IMR-90 (cell line): Measurements from ENCODE around the gene TBC1D22A. TPM values are rescaled to one million over a fixed set of nuclear protein-coding genes. Genes with fewer than 3 reads are reported as not detected.
A peak's percentile ranks its signal among the peaks of the same experiment; 100 is the strongest.

Source experiments
- ATAC-seq: fragments of 200-7000 bp; cut with Tn5 transposase; 2 replicates; pipeline ENCODE4 v1.9.1; 2020; ENCODE audit warnings: low read depth, mild to moderate bottlenecking, moderate library complexity
- BruUV-seq: library from RNA; stranded (reverse); fragments of 400-500 nt; replicated peaks from 2 replicates; lab custom pipeline; 2021; lab: Mats Ljungman, UMichigan
- CTCF ChIA-PET: fragments of 300-600 bp; formaldehyde crosslinking; extraction: SDS; loops from one replicate; lab custom pipeline; 2021; ENCODE audit warnings: antibody characterized with exemption; lab: Yijun Ruan, JAX
- POLR2A ChIA-PET: fragments of 300-600 bp; sonication (Branson Sonifier 250); formaldehyde crosslinking; loops from one replicate; lab custom pipeline; 2022; ENCODE audit warnings: antibody characterized with exemption; ENCODE audit not compliant: unreplicated experiment; lab: Charles Lee
- DNase-seq: peaks from one replicate; pipeline ENCODE4 v3.0.0; 2013
- H2AFZ ChIP-seq: replicated peaks from 2 replicates; pipeline ENCODE3; 2013; ENCODE audit warnings: low read length, mild to moderate bottlenecking; ENCODE audit not compliant: poor library complexity
- H2AK5ac ChIP-seq: 2 replicates; pipeline ENCODE4 v1.6.1; 2013; ENCODE audit warnings: low read depth, low read length, inconsistent platforms
- H2AK9ac ChIP-seq: replicated peaks from 2 replicates; pipeline ENCODE3; 2013; ENCODE audit warnings: mild to moderate bottlenecking, low read depth, low read length, moderate library complexity; ENCODE audit not compliant: poor library complexity
- H2BK120ac ChIP-seq: 2 replicates; pipeline ENCODE4 v1.6.1; 2013; ENCODE audit warnings: low read depth, low read length, inconsistent platforms
- H2BK15ac ChIP-seq: 3 replicates; pipeline ENCODE4 v1.6.1; 2013; ENCODE audit warnings: low read depth, low read length, inconsistent platforms
- H2BK20ac ChIP-seq: 2 replicates; pipeline ENCODE4 v1.6.1; 2013; ENCODE audit warnings: low read depth, mild to moderate bottlenecking, inconsistent platforms, low read length, moderate library complexity
- H2BK5ac ChIP-seq: 2 replicates; pipeline ENCODE4 v1.6.1; 2013; ENCODE audit warnings: mild to moderate bottlenecking, low read depth, low read length, inconsistent platforms; ENCODE audit not compliant: poor library complexity, severe bottlenecking
- H3K14ac ChIP-seq: replicated peaks from 2 replicates; pipeline ENCODE4 v1.6.1; 2013; ENCODE audit warnings: low read depth, low read length, inconsistent platforms
- H3K18ac ChIP-seq: 2 replicates; pipeline ENCODE4 v1.6.1; 2013; ENCODE audit warnings: low read depth, low read length, control low read depth
- H3K23ac ChIP-seq: 2 replicates; pipeline ENCODE4 v1.6.1; 2013; ENCODE audit warnings: low read depth, low read length, inconsistent platforms
- H3K27ac ChIP-seq: 2 replicates; pipeline ENCODE4 v1.5.1; 2013; ENCODE audit warnings: mild to moderate bottlenecking, control low read depth, low read length; ENCODE audit not compliant: insufficient read depth
- H3K27me3 ChIP-seq: 2 replicates; pipeline ENCODE4 v1.6.1; 2013; ENCODE audit warnings: low read length; ENCODE audit not compliant: control insufficient read depth, insufficient read depth
- H3K36me3 ChIP-seq: 2 replicates; pipeline ENCODE4 v1.6.1; 2013; ENCODE audit warnings: low read length, mixed read lengths; ENCODE audit not compliant: control insufficient read depth, insufficient read depth
- H3K4ac ChIP-seq: 2 replicates; pipeline ENCODE4 v1.6.1; 2013; ENCODE audit warnings: low read depth, low read length, inconsistent platforms
- H3K4me1 ChIP-seq: 2 replicates; pipeline ENCODE4 v1.6.1; 2013; ENCODE audit warnings: low read length, mixed read lengths; ENCODE audit not compliant: control insufficient read depth, insufficient read depth
- H3K4me2 ChIP-seq: 2 replicates; pipeline ENCODE4 v1.6.1; 2013; ENCODE audit warnings: low read depth, mild to moderate bottlenecking, control low read depth, low read length, moderate library complexity
- H3K4me3 ChIP-seq: 2 replicates; pipeline ENCODE4 v1.5.1; 2013; ENCODE audit warnings: low read depth, mild to moderate bottlenecking, control low read depth, low read length, moderate library complexity; ENCODE audit not compliant: insufficient read depth
- H3K56ac ChIP-seq: 2 replicates; pipeline ENCODE4 v1.6.1; 2013; ENCODE audit warnings: low read length, inconsistent platforms; ENCODE audit not compliant: insufficient read depth; ENCODE audit errors: extremely low read depth
- H3K79me1 ChIP-seq, 2 experiments: 2 replicates each; pipeline ENCODE4 v1.6.1; 2013; ENCODE audit warnings: low read length in 2 of 2, inconsistent platforms in 1 of 2, low read depth in 1 of 2
- H3K9ac ChIP-seq: 2 replicates; pipeline ENCODE4 v1.6.1; 2013; ENCODE audit warnings: low read depth, low read length, control low read depth
- H3K9me1 ChIP-seq: 2 replicates; pipeline ENCODE4 v1.6.1; 2013; ENCODE audit warnings: low read length, inconsistent platforms; ENCODE audit not compliant: insufficient read depth
- H3K9me3 ChIP-seq: 2 replicates; pipeline ENCODE4 v1.6.1; 2013; ENCODE audit warnings: low read length; ENCODE audit not compliant: control insufficient read depth, insufficient read depth
- H4K20me1 ChIP-seq: 2 replicates; pipeline ENCODE4 v1.6.1; 2013; ENCODE audit warnings: low read length, inconsistent platforms; ENCODE audit not compliant: insufficient read depth
- H4K5ac ChIP-seq: 2 replicates; pipeline ENCODE4 v1.6.1; 2013; ENCODE audit warnings: mild to moderate bottlenecking, low read depth, low read length, control low read depth
- H4K8ac ChIP-seq, 2 experiments: 2 replicates each; pipeline ENCODE4 v1.6.1; 2013; ENCODE audit warnings: low read depth in 2 of 2, low read length in 2 of 2, control low read depth in 1 of 2, inconsistent platforms in 1 of 2
- H4K91ac ChIP-seq: 2 replicates; pipeline ENCODE4 v1.6.1; 2013; ENCODE audit warnings: low read depth, low read length, inconsistent platforms; ENCODE audit not compliant: insufficient read depth
- CHD1 ChIP-seq: IDR thresholded peaks from 2 replicates; pipeline ENCODE4 v1.6.1; 2012; ENCODE audit warnings: low read depth, low read length, improper control_type of control experiment
- FOS ChIP-seq: fragments of 150-350 bp; IDR thresholded peaks from 2 replicates; pipeline ENCODE4 v1.6.1; 2016; ENCODE audit warnings: low read depth, low read length
- MAFK ChIP-seq: IDR thresholded peaks from 2 replicates; pipeline ENCODE4 v1.6.1; 2012; ENCODE audit warnings: low read depth, low read length, improper control_type of control experiment
- MAZ ChIP-seq: IDR thresholded peaks from 2 replicates; pipeline ENCODE4 v1.6.1; 2012; ENCODE audit warnings: low read depth, mild to moderate bottlenecking, low read length, improper control_type of control experiment, moderate library complexity, borderline replicate concordance
- MXI1 ChIP-seq: IDR thresholded peaks from 2 replicates; pipeline ENCODE4 v1.6.1; 2012; ENCODE audit warnings: low read depth, mild to moderate bottlenecking, low read length, moderate library complexity, borderline replicate concordance
- NFE2L2 ChIP-seq: fragments of 150-350 bp; IDR thresholded peaks from 2 replicates; pipeline ENCODE4 v1.6.1; 2016; ENCODE audit warnings: low read depth, mild to moderate bottlenecking, low read length
- POLR2A ChIP-seq: IDR thresholded peaks from 2 replicates; pipeline ENCODE4 v1.6.1; 2012; ENCODE audit warnings: mild to moderate bottlenecking, low read depth, low read length
- RAD21 ChIP-seq: IDR thresholded peaks from 2 replicates; pipeline ENCODE4 v1.6.1; 2012; ENCODE audit warnings: low read length, improper control_type of control experiment
- RCOR1 ChIP-seq: IDR thresholded peaks from 2 replicates; pipeline ENCODE4 v1.6.1; 2012; ENCODE audit warnings: mild to moderate bottlenecking, low read length, improper control_type of control experiment; ENCODE audit not compliant: insufficient replicate concordance
- WGBS, 2 experiments: methylation state at CpG; one replicate each; pipeline versions ENCODE4 v1.1.5 to v1.1.7; 2013; ENCODE audit warnings: missing lambda C conversion rate in 2 of 2; ENCODE audit not compliant: insufficient read length in 1 of 2; ENCODE audit errors: extremely low coverage in 2 of 2; 5-methylcytosine and 5-hydroxymethylcytosine counted together
- dilution Hi-C: fragments of 300-500 bp; cut with HindIII; formaldehyde crosslinking; loops from one replicate; pipeline ENCODE4 v1.14.3; 2018; ENCODE audit warnings: low sequenced_read_pairs; ENCODE audit not compliant: unreplicated experiment
- in situ Hi-C: fragments of 300-500 bp; cut with MboI; formaldehyde crosslinking; loops from 3 replicates; pipeline ENCODE4 v1.14.3; 2019; ENCODE audit warnings: low sequenced_read_pairs, inconsistent platforms, mixed read lengths
- intact Hi-C: fragments of 100-400 bp; cut with micrococcal nuclease; formaldehyde crosslinking; loops from 2 replicates; pipeline ENCODE4 v1.10.0; 2022
- polyA plus RNA-seq, 3 experiments: library from polyadenylated mRNA; depleted of rRNA; stranded (reverse); fragments of >200 nt; gene quantifications; 2 replicates each; pipeline ENCODE4 v1.2.3, GENCODE V29; 2012; ENCODE audit warnings: low replicate concordance in 1 of 3
- total RNA-seq: library from RNA; depleted of rRNA; stranded (reverse); fragments of >200 nt; gene quantifications from 2 replicates; pipeline ENCODE4 v1.2.3, GENCODE V29; 2012
- TF ChIP-seq, protein P1 (sequence below): conservative IDR thresholded peaks from 2 replicates; pipeline ENCODE4 v1.5.1; 2012; ENCODE audit warnings: mild to moderate bottlenecking, low read depth, low read length, improper control_type of control experiment

TBC1D22A gene
- total and polyA plus RNA-seq, 2 of the 4 experiments (the other 2 are of a cell fraction): 9.0 to 16.7 TPM

DNA sequence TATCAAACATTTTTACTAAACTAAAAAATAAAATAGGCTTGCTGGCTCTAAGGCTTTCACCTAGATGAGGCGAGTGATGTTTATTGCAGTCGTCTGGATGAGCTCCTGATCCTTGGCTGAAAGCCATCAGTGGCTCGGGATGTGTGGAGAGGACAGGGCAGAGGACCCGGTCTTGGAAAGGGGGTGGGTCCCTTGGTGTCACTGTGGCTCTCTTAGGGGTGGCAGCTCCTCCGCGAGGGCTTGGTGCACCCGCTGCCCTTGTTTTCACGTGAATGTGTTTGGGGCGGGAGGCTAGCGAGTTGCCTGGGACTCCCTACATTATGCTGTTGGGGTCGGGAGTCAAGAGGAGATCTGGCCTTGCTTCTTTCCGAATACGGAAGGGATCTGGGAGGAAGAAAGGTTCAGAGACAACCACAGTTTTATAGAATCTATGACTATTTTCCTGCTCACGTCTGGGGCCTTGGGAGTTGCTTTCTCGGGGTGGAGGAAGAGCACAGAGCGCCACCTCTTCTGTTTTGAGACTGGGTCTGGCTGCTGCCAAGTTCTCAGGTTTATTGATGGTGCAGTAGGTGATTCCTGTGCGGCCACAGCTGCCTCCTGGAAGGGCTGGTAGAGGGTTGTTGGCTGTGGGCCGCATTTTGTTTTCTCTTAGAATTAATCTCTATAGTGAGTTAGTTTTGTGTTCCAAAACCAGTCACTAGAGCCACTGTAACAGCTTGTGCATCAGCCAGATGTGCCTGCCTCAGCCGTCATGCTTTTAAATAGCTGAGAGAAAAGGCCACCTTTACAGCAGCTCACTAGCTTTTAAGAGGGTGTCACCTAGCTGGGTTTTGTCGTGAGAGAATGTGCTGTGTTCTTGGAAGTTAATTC, 12.8 kb downstream of the TBC1D22A start:
- Histone ChIP-seq H3K18ac (no peak overlapping the region), H3K23ac (peak overlapping the region; percentile 45; the same call in 1 of the 2 replicates), H2AK9ac (no peak overlapping the region), H3K4me2 (no peak overlapping the region), H4K91ac (no peak overlapping the region), H2BK20ac (no peak overlapping the region), H3K9me3 (no peaks in the 10 kb centered on the region), H3K79me1 (peaks cover 35 to 79% of the 10 kb centered on the region in 2 experiments), H3K4me1 (peaks cover 14% of the 10 kb centered on the region), H3K4me3 (no peak overlapping the region), H3K27ac (no peak overlapping the region), H3K27me3 (no peaks in the 10 kb centered on the region), H3K4ac (no peak overlapping the region), H3K14ac (no peak overlapping the region), H3K9ac (no peak overlapping the region), H4K5ac (no peak overlapping the region), H4K20me1 (peaks cover 48% of the 10 kb centered on the region), H4K8ac (no peak overlapping the region), H3K9me1 (peaks cover 29% of the 10 kb centered on the region), H2BK15ac (no peak overlapping the region), H2BK5ac (no peak overlapping the region), H3K56ac (no peak overlapping the region), H3K36me3 (no peaks in the 10 kb centered on the region; the same call in 1 of the 2 replicates), H2AK5ac (no peak overlapping the region), H2AFZ (no peak overlapping the region), H2BK120ac (no peak overlapping the region)
- WGBS, 2 experiments: 93% methylated on average over 6 of the region's 20 CpGs; no CpG with 5 or more reads in 1 of the 2 experiments
- dilution Hi-C loops: no loop called here
- TF ChIP-seq MAFK: no peak
- no peak for TF ChIP-seq NFE2L2
- TF ChIP-seq RCOR1: no peak
- no peak for TF ChIP-seq MXI1
- TF ChIP-seq FOS: no peak
- TF ChIP-seq, protein P1, sequence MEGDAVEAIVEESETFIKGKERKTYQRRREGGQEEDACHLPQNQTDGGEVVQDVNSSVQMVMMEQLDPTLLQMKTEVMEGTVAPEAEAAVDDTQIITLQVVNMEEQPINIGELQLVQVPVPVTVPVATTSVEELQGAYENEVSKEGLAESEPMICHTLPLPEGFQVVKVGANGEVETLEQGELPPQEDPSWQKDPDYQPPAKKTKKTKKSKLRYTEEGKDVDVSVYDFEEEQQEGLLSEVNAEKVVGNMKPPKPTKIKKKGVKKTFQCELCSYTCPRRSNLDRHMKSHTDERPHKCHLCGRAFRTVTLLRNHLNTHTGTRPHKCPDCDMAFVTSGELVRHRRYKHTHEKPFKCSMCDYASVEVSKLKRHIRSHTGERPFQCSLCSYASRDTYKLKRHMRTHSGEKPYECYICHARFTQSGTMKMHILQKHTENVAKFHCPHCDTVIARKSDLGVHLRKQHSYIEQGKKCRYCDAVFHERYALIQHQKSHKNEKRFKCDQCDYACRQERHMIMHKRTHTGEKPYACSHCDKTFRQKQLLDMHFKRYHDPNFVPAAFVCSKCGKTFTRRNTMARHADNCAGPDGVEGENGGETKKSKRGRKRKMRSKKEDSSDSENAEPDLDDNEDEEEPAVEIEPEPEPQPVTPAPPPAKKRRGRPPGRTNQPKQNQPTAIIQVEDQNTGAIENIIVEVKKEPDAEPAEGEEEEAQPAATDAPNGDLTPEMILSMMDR: no peak
- TF ChIP-seq CHD1: no peak
- TF ChIP-seq MAZ: no peak
- no peak for TF ChIP-seq POLR2A
- no peak for TF ChIP-seq RAD21
- POLR2A ChIA-PET: no interaction called here
- ATAC-seq (no peak), DNase-seq (no peak)
- in situ Hi-C loops: no loop called here
- BruUV-seq: no TSS peak
- CTCF ChIA-PET: interaction anchor here (1.6 kb wide), 1 partner anchor 16 kb away, joined by 4 read pairs; no protein-coding TSS in a partner anchor
- intact Hi-C loops: no loop called here
